Breast epithelium (tissue), 4 donors: ENCODE measurements around the gene FRMD4A. TPM values are rescaled to one million over a fixed set of nuclear protein-coding genes. Genes with fewer than 3 reads are reported as not detected.

ENCODE experiments used
- DNase-seq, 2 donors: peaks; one replicate each; pipeline ENCODE4 v3.0.0-alpha.2; 2019; ENCODE audit warnings: low spot score in 2 of 2
- H3K27ac ChIP-seq, 2 donors: fragments of 200-600 bp; sonication (generic) in 1 of 2; one replicate each; pipeline ENCODE4 v1.5.1; 2016 to 2019; ENCODE audit warnings: mild to moderate bottlenecking in 1 of 2
- H3K27me3 ChIP-seq, 2 donors: fragments of 200-600 bp; sonication (generic) in 1 of 2; one replicate each; pipeline versions ENCODE4 v1.5.1 to v1.6.0; 2017 to 2019; ENCODE audit warnings: control low read depth in 1 of 2, mild to moderate bottlenecking in 1 of 2
- H3K36me3 ChIP-seq: fragments of 200-600 bp; one replicate; pipeline ENCODE4 v1.5.1; 2019
- H3K4me1 ChIP-seq, 2 donors: fragments of 200-600 bp; sonication (generic); one replicate each; pipeline ENCODE4 v1.5.1; 2016 to 2019; ENCODE audit warnings: control low read depth in 1 of 2
- H3K4me3 ChIP-seq, 3 donors: fragments of 200-600 bp; sonication (generic); 1 replicate in 2 of 3; 2 replicates in 1 of 3; pipeline ENCODE4 v1.5.1; 2016 to 2019; ENCODE audit warnings: mild to moderate bottlenecking in 3 of 3, moderate library complexity in 2 of 3
- H3K9me3 ChIP-seq, 2 donors: fragments of 200-600 bp; sonication (generic) in 1 of 2; one replicate each; pipeline ENCODE4 v1.5.1; 2016 to 2019; ENCODE audit warnings: control low read depth in 1 of 2
- CTCF ChIP-seq, 3 donors: fragments of 450-650 bp; IDR thresholded peaks; one replicate each; pipeline ENCODE4 v1.5.1; 2016 to 2017; ENCODE audit warnings: antibody characterized with exemption in 3 of 3, mild to moderate bottlenecking in 3 of 3, moderate library complexity in 3 of 3
- POLR2A ChIP-seq: fragments of 450-650 bp; IDR thresholded peaks from one replicate; pipeline ENCODE4 v1.6.1; 2016; ENCODE audit warnings: antibody characterized with exemption, mild to moderate bottlenecking, moderate library complexity
- POLR2AphosphoS5 ChIP-seq, 3 donors: sonication (generic); formaldehyde crosslinking; IDR thresholded peaks; one replicate each; pipeline ENCODE4 v1.6.1; 2017; ENCODE audit warnings: antibody characterized with exemption in 3 of 3
- intact Hi-C: fragments of 100-400 bp; cut with DNase I; formaldehyde crosslinking; loops from one replicate; pipeline ENCODE4 v1.15.1; 2023; ENCODE audit warnings: low total_unique reads
- total RNA-seq, 3 donors: library from RNA; depleted of rRNA; stranded (reverse); fragments of >200 nt; gene quantifications; one replicate each; pipeline ENCODE4 v1.1.0, GENCODE V29; 2016

The FRMD4A gene
- 100 to 1,000 TPM in 1 of 3 donors, 10 to 100 TPM in 2; 27.5 to 107 (median 34.4) TPM for total RNA-seq

- no peak for TF ChIP-seq POLR2A
- no peak for TF ChIP-seq POLR2AphosphoS5 (IDR thresholded peaks at IDR 0.05)
- TF ChIP-seq CTCF (IDR thresholded peaks at IDR 0.05) = no peak
- H3K9me3 ChIP-seq = no peaks in the 10 kb centered on the region
- H3K27me3 ChIP-seq = peaks cover 0 to 21% of the 10 kb centered on the region in 2 donors
- H3K27ac ChIP-seq = no peak within 1 kb of the TSS
- intact Hi-C loops = no loop called here
- H3K4me3 ChIP-seq = no peak within 1 kb of the TSS
- no peaks in the 10 kb centered on the region for H3K36me3 ChIP-seq
- no peak for DNase-seq
- no peaks in the 10 kb centered on the region for H3K4me1 ChIP-seq
Observed at GRCh38 chr10:14330388-14331061, at the start of gene FRMD4A. TSS of gene FRMD4A (minus strand) at chr10:14330924.

DNA sequence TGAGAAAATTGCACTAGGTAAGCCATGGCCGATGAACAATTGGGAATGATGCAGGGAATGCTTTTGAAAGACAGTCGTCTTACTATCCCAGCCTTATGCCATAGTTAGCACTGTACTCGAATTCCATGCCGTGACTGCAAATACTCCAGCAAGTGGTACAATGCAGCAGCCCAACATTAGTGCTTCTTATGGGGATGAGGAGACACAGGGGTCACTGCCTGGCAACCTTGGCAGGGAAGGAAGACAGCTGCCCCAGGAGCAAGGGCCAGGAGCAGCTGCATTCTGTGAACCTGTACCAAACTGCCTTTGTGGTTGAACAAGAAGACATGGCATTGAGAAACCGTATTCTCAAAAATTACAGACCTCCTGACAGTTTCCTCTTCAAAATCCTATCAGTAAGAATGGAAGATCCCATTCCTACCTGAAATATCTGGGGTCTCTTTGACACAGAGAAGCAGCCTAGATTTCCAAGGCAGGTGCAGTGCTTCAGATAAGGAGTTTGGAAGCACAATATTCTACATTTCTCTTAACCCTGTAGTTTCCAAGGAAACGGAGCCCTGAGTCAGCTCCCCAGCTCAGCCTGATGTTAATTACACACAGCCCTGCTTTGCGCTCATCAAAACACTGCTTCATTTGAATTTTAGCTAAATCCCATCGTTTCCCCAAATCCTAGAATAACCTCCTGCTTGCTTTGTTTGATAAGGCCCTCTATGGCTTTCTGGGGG, 49.0 kb upstream of the FRMD4A start:
- DNase-seq = no peak
- Histone ChIP-seq H3K27me3 (peaks cover 0 to 7% of the 10 kb centered on the region in 2 donors), H3K4me1 (no peaks in the 10 kb centered on the region), H3K36me3 (no peaks in the 10 kb centered on the region), H3K9me3 (no peaks in the 10 kb centered on the region), H3K27ac (no peak overlapping the region), H3K4me3 (no peak overlapping the region)
- TF ChIP-seq CTCF (IDR thresholded peaks at IDR 0.05) (no peak), POLR2AphosphoS5 (IDR thresholded peaks at IDR 0.05) (no peak), POLR2A (no peak)
- intact Hi-C loops = no loop called here

- no peak for DNase-seq
- H3K27ac ChIP-seq = no peak overlapping the region
- no peak overlapping the region for H3K4me3 ChIP-seq
- TF ChIP-seq POLR2AphosphoS5 (IDR thresholded peaks at IDR 0.05) = no peak
- TF ChIP-seq CTCF (IDR thresholded peaks at IDR 0.05) = no peak
- TF ChIP-seq POLR2A = no peak
- no peaks in the 10 kb centered on the region for H3K9me3 ChIP-seq
- no peaks in the 10 kb centered on the region for H3K36me3 ChIP-seq
- H3K4me1 ChIP-seq = no peaks in the 10 kb centered on the region
- intact Hi-C loops = no loop called here
- H3K27me3 ChIP-seq = no peaks in the 10 kb centered on the region
Observed at GRCh38 chr10:14378387-14378960, 47.8 kb upstream of the FRMD4A start.

GRCh38 chr10:14377591-14378175, 47.0 kb upstream of the FRMD4A start:
- H3K27me3 ChIP-seq = no peaks in the 10 kb centered on the region
- intact Hi-C loops = no loop called here
- no peak overlapping the region for H3K4me3 ChIP-seq
- H3K9me3 ChIP-seq = no peaks in the 10 kb centered on the region
- H3K36me3 ChIP-seq = no peaks in the 10 kb centered on the region
- H3K27ac ChIP-seq = no peak overlapping the region
- H3K4me1 ChIP-seq = no peaks in the 10 kb centered on the region
- DNase-seq = no peak
- TF ChIP-seq POLR2A (no peak), POLR2AphosphoS5 (IDR thresholded peaks at IDR 0.05) (no peak), CTCF (IDR thresholded peaks at IDR 0.05) (no peak)
